DND-41 (cell line): ENCODE measurements around the gene SUPT3H.

ENCODE experiments used
- CTCF ChIP-seq: IDR thresholded peaks from 2 replicates; pipeline ENCODE4 v1.5.1; 2012; ENCODE audit warnings: borderline replicate concordance, low read length, moderate library complexity, mild to moderate bottlenecking; ENCODE audit not compliant: poor library complexity, severe bottlenecking; ENCODE audit errors: extremely low read depth
- EZH2 ChIP-seq: IDR thresholded peaks from 3 replicates; pipeline ENCODE4 v1.6.1; 2012; ENCODE audit warnings: borderline replicate concordance, low read depth, mild to moderate bottlenecking, moderate library complexity, low read length, inconsistent platforms; ENCODE audit not compliant: severe bottlenecking

GRCh38 chr6:44972709-44973108 lies 405.0 kb downstream of the SUPT3H start:
- no peak for TF ChIP-seq CTCF
- no peak for TF ChIP-seq EZH2
